Measurements from ENCODE around the gene CKS2.

The CKS2 gene

DNA sequence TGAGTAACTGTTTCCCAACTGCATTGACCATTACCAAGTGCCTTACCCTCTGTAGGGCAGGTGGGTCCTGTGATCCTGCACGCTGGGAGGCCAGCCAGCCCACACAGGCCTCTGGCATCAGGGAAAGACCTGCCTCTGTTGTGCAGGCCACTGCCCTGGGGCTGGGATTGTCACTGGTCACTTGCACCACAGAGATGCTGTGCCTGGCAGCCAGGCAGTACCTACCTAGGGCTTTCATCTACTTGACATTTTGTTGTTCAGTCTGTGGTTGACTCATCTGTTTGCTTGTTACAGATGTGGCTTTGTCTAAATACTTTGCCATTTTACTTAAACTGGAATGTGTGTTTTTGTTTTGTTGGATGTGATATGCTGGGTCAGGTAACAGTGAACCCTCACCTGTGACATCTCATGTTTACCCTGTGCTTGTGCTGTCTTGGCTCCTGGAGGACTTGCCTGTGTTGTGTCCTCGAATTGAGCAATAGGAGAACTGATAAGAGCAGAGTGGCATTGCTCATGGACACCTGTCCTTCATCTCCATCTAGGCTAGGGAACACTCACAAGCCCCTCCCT lies 40.1 kb downstream of the CKS2 start:
- DNase-seq (ENCODE audit: low read depth) = no peak

DNA sequence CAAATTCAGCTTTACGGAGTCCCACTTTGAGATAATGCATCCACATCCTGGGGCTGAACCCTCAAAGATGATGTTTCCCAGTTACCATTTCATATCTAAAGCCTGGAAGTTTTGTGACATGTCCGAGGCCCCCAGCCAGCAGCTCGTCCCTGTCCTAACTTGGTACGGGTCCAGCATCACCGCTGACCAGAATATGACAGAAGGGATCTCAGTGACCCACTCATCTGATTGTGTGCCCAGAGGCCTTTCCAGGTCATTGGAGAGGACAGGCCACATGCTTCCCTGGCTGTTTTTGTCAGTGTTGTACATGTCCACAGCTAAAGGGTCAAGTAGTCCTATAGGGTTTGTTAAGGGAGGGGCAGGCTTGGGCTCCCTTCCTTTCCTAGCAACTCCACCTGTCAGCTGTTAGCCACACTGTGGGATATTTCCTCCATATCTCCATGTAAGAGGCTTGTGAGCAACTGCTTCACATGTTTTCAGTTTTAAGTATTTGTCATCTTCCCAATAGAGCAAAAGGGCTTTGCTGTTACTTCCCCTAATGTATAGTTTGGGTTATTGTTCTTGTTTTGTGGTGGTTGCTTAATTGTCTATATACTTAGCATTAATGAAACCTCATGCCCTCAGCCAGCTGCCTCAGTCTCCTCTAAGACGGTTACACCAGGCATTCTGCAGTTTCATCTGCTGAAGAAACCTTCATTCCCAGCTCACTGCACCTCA lies 40.7 kb downstream of the CKS2 start:
- no peak for DNase-seq (ENCODE audit: low read depth)

DNA sequence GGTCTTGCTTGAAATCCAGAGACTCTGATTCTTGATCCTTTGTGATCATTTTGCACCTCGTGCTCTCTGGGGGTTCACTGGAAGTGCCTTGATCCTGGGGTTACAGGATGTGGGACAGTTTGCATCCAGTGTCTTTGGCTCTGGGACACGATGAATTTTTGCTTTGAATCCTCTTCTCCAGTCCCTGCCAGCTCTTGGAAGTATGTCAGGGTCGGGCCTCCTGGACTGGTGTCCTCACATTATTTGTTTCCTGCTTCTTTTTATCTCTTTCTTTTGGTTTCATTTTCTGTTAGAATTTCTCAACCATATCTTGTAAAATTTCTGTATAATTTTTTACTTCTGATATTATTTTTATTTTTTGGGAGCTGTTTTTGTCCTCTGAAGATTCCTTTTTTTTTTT lies 41.5 kb downstream of the CKS2 start:
- no peak for DNase-seq (ENCODE audit: low read depth)

DNA sequence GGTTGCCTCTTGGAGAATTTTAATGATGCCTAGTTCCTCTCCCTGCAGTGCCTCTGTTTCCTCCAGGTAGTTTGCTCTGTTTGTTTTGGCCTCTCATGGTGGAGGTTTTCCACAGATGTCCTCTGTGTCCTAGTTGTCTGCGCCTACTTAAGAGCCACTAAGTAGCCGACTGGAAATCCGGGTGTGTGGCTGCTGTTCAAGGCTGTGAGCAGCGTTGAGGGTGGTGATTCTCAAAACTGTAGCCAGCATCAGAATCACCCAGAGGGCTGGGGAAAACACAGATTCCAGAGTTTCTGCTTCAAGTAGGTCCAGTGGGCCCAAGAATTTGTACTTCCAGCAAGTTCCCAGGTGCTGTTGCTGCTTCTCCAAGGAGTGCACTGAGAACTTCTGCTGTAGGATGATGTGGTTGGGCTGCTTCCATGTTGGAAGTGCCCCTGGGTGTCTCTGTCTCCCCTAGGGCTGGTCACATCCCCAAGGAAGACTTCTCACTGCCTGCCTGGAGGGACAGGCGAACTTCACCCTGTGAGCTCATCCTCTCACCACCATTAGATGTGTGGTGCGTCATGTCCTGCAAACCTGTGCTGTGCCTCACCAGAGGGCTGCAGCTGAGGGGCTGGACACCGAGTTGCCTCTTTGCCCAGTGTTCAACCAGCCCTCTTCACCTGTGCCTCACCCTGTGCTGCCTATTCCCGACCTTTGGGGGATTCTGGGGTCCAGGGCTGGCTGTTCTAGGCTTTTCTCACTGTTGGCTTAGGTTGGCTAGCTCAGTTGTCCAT lies 42.1 kb downstream of the CKS2 start:
- DNase-seq (ENCODE audit: low read depth) = no peak

DNA sequence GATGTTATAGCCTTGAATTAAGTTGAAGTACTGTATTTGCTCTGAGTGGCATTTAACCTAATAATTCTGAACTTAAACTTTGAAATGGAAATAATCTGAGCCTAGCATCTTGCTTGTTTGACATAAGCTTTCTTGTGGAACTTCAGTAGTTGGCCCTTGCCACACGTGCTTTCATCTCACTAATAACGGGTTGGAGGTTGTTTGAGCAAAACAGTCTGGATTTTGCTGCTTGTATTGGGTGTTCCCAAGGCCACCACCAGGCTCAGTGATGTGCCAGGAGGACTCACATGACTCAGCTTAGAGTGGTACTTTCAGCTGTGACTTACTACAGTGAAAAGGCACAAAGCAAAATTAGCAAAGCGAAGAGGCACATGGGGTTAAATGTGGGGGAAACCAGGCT lies 43.0 kb downstream of the CKS2 start:
- DNase-seq (ENCODE audit: low read depth) = no peak

DNA sequence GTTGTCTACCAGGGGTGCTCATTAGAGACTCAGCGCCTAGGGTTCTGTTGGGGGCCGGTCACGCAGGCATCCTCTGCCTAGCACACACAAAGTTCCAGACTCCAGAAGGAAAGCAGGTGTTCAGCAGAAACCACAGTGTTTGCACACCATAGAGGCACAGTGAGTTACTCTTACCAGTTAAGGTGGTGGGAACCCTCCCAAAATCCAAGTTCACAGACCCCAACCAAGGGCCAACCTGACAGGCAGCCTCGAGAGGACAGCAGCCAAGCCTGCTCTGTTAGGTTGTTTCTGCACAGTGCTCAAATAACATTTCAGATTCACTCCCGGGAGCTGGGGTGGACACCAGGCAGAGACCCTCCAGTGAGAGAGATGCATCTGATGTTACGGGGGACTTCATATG lies 43.5 kb downstream of the CKS2 start:
- no peak for DNase-seq (ENCODE audit: low read depth)

DNA sequence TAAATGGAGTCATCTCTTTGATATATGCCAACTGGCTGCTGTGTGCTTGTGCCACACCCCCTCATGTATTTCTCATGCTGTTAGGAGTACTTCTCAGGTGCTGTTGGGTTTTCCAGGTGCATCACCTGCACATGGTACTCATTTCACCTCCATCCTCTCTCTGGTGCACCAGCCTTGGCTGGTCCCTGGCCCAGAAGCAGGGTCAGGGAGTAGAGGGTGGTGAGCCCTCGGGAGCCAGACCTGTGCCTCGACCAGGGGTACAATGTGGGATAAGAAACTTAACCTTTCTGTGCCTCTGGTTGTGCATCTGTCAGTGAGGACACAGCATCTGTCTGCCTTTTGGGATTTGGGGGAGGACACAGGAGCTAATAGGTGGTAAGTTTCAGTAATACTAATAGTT lies 45.8 kb downstream of the CKS2 start:
- no peak for DNase-seq (ENCODE audit: low read depth)

DNA sequence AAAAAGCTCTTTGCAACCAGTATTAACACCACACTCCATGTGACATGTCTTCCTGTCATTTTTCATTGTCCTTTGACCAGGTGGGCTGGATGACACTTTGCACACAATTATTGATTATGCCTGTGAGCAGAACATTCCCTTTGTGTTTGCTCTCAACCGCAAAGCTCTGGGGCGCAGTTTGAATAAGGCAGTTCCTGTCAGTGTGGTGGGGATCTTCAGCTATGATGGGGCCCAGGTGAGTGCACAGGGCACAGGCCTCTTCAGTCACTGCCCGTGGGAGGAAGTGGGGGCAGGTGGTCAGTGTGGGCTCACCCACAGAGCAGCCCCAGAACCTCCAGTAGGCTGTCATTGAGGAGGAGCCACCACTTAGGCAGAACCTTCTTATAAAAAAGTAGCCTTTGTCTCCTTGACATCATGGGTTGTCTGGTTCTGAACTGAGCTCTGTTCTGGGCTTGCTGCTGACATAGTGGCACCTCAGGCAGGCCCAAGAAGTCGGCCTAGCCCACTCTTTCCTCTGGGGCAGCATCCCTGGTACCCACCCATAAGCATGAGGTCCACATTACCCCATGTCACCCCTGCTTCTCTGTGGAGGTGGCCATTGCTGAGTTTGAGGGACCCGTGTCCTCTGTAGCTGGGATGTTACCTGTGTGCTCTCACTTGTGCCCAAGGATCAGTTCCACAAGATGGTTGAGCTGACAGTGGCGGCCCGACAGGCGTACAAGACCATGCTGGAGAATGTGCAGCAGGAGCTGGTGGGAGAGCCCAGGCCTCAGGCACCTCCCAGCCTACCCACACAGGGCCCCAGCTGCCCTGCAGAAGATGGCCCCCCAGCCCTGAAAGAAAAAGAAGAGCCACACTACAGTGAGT lies 46.6 kb downstream of the CKS2 start:
- DNase-seq (ENCODE audit: low read depth) = no peak

DNA sequence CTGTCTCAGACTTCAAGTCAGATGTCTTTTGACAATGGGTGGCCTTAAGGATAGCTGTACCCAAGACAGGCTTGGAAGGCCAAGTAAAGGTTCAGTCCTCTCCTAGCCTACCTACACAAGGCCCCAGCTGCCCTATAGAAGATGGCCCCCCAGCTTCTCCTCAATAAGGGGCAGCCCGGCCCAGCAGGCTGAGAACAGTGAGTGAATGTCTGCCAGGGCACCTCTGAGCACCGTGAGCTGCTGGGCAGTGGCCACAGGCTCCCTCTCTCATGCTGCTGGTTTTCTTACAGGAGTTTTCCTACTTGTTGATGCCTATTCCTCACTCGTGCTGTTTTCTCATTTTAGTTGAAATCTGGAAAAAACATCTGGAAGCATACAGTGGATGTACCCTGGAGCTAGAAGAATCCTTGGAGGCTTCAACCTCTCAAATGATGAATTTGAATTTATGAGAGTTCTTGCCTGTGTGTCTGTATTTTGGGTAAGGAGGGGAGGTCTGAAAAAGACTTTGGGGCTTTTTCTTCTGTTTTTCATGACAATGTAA lies 47.5 kb downstream of the CKS2 start:
- no peak for DNase-seq (ENCODE audit: low read depth)

DNA sequence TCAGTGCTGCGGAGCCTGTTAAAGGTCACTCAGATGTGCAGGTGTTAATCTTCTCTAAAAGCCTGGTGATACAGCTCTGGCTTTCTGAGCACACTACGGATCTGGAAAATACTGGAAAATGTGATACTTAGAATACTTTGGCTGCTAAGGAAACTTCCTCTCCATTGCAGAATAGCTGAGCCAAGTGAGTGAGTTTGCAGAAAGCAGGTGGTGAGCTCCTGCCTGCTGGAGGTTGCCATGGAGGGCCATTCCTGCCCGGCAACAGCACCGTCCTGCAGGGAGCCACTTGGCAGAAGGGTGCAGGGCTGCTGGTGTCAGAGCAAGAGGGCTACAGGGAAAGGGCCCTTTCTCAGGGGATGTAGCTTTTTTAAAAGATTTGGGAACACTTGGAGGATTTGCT lies 48.0 kb downstream of the CKS2 start:
- no peak for DNase-seq (ENCODE audit: low read depth)

DNA sequence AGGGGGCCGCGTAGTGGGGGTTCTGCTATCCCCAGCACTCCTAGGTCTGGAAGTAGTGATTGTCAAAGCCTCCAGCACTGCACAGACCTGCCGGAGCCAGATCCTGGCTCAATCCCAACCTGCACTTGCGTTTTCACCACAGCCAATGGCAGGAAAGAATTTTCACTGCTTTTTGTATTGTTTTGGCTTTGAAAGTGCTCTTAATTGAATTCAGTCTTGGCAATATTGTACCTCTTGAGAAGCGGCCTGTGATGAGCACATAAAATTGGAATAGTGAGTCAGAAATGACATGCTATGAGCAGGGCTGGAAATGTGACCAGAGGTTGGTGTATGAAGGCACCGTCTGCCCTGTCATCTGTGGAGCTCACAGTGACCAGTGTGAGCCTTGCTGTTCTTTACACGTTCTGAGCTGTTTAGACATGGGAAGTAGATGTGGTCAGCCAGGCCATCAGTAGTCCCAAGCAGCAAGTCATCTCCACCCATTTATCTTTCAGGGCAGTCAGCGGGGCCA lies 48.8 kb downstream of the CKS2 start:
- DNase-seq (ENCODE audit: low read depth) = peak; percentile 11

DNA sequence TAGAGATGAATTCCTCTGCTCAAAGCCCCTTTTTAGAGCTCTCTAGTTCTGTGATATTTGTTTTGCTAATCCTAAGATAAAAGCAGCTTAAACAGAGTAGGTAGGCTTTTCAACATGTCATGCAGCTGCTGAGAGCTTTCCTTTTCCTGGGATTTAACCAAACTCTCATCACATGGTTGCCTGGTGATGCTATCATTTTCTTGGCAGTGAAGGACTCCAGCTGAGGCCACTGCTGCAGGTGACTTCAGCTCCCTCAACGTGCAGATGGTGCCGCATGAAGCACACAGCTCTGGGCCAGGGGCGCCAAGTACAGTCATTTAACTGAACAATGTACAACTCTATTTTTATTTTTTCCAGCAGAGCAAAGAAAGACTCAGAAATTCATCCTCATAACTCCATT lies 49.5 kb downstream of the CKS2 start:
- DNase-seq (ENCODE audit: low read depth) = no peak

DNA sequence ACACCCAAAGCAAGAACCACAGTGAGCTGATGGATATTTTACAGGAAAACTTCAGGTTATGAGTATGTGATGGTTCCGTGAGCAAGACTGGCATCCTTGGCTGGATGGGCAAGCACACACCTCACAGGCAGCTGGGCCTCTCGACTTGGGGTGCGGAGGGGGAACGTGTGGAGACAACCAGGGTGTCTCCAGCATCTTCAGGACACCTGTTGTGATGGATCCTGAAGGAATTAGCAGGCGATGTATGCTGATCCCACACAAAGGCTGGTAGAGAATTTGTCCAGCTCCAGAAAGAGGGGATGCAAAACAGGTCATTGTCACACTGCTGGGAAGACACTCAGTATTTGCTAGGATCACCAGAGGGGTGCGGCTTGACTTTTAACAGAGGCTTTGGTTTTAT lies 50.0 kb downstream of the CKS2 start:
- DNase-seq (ENCODE audit: low read depth) = no peak

DNA sequence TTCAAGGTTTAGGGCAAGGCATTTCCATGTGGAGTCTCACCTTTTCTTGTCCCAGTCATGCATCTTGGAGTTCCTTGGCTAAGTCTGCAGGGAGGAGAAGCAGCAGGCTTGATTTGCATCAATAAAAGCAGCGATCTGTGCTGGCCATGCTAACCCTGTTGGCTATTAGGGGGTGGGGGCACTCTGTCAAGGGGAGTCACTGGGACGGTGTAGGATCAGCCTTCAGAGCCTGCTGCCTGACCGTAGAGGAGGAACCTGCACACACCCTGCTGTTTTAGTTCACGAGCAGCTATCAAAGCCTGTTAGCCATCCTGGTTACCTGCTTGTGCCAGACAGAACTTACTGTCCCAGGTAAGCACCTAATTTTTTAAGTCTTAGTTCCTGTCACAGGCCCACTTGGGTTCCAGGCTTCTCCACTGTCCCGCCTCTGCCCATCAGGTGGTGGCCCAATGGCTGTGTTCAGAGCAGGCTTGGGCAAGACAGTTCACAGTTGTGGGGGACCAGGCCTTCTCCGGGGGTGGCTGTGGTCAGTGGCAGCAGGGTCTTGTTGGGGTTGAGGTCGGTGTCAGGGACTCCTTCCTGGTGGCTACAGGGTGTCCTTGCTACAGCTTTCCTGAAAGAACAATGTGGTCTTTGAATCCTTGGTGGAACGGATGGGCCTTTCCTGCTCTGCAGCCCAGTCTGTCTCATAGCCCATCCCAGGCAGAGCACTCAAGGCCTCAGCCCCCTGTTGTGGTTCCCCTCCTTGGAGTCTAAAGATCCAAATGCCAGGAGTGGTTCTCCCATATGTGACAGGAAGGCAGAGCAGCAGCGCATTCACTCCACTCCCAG lies 51.0 kb downstream of the CKS2 start:
- no peak for DNase-seq (ENCODE audit: low read depth)

DNA sequence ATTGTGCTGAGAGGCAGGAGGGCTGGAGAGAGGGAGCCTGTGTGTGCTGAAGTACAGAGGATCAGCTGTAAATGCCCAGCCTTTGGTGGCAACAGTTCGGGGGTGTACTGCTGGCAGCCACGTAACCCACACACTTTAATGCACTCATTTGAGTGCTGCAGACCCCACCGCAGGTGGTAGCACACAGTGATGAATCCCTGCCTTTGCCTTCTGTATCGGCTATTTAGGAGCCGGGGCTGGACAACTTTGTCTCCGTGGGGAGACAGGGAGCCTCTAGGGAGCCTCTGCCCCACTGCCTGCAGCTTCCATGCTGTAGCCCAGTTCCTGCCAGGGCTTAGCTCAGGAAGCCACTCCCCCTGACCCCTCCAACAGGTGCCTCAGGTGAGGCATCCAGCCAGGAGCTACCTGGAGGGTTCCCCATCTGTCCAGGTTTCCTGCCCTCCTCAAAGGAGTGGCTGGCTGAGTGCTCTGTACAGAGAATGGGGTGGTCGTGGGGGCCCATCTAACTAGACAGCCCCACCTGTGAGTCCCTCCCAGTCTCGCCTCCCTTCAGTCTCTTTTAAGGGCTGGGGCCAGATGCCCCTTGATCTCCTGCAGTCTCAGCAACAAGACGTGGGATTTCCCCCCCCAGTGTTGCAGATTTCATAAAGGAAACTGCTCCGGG lies 51.8 kb downstream of the CKS2 start:
- DNase-seq (ENCODE audit: low read depth) = no peak

DNA sequence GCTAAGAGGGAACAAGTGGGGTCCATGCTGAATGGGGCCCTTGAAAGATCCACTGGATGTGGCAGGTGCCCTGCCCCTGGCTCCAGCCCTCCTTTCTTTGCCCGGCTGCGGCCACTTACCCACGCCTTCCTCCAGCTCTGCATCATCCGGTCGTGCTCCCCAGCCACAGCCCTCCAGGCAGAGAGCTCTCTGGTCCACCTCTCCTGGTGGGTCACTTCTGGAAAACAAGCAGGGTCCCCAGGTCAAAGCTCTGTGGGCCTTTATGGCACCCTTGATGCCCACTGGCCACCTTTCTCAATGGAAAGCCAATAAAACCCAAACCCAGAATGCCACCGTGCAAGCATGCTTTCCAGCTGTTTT lies 52.3 kb downstream of the CKS2 start:
- DNase-seq (ENCODE audit: low read depth) = no peak

DNA sequence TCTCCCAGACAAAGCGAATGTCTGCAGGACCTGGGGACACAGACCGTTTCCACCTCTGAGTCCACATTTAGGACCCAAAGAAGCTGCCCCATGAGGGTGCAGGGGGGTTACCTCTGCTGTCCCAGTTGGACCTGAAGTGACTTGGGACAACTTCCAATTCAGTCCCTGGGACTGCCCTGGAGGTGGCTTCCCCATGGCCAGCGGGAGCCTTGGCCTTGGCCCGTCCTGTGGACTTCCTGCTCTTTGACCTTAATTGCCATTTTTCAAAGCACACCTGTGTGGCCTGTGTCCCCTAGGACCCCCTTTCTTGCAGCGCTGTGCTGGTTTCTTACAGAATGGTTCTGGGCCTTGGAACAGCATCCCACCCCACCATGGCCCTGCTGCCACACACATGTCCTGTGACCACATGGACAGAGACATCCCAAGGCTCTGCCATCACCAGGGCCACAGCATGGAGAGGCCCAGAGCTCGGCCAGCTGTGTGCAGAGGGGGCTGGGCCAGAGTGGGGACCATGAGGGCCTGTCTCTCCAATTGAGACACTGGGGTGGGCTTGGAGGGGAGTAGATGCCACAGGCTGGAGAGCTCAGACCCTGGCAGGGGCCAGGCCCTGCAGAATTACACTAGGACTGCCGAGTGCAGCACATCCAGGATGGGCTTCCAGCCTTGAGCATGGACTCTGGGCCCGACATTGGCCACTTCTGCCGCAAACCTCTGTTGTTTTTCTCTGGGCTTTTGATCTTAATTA lies 53.1 kb downstream of the CKS2 start:
- DNase-seq (ENCODE audit: low read depth) = no peak

DNA sequence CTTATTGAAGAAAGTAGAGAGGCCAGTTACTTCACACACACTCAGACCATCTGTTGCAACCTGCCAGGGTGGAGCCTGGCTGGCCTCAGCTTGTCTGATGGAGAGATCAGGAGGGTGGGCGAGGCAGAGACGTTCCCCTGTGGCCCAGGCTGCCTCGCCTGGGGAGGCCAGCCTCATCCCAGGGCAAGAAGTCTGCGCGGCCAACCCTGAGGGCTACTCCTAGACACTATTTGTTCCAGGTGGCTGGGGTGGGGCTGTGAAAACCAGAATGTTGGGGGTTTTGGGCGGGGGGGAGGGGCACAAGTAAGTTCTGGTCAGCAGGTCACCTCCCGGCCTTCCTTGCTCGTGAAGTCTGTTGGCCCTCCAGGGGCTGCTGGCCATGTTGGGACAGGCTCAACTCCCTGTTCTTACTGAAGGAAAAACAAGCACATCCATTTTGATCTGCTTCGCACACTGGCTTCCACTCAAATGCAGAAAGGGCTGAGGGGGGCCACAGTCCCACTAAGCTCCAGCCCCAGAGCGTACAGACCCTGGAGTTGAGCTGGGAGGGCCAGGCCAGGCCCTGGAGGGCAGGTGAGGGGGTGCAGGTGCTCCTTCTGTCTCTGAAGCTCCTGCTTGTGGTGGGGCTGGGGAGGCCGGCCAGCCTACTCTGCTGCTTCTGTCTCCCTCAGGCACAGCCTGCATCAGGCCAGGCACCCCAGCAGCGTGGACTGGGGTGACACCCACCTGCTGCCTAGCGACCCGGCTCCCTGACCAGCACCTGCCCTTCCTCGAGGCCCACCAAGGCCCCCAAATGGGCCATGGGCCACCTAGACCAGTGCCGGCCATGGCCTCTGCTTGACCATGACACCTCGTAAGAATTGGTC lies 53.9 kb downstream of the CKS2 start:
- DNase-seq (ENCODE audit: low read depth) = no peak

DNA sequence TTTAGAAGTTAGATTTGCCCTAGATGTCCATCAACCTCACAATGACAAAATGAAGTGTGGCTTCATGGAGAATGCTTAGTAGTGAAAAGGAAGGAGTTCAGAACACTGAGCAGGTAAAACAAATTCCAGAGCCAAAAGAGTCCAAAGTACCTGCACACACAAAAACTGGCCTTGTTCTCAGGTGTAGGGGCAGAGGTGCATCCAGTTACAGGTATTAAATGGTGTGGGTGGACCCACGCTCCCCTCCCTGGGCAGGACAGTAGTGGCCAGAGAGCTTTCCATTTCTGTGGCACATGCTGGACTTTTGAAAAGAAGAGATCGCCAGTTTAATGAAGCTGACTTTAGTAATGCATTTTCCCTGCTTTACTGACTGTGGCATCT lies 54.5 kb downstream of the CKS2 start:
- DNase-seq (ENCODE audit: low read depth) = no peak
